ENCODE measurements around the gene LZTS3. TPM values are rescaled to one million over a fixed set of nuclear protein-coding genes. Genes with fewer than 3 reads are reported as not detected.

The LZTS3 gene
- total and polyA plus RNA-seq, 2 of the 13 experiments (the other 11 are each of a cell fraction or from before 2014, with no cell fraction given): 10.1 to 31.3 TPM

- TF ChIP-seq ZNF318 (CRISPR knock-in tag; IDR thresholded peaks at IDR 0.05): 0 out of 2 replicates have a peak, but pooled peaks have one; percentile 13
- 0 out of 2 replicates have a peak, but pooled peaks have one; percentile 21 for TF ChIP-seq ZBTB43 (CRISPR knock-in tag; conservative IDR thresholded peaks at IDR 0.05)
- TF ChIP-seq ZNF772 (CRISPR knock-in tag; IDR thresholded peaks at IDR 0.05): 0 out of 2 replicates have a peak, but pooled peaks have one; percentile 44
- peak; percentile 17; the same call in 1 of the 2 replicates for TF ChIP-seq ZNF776 (CRISPR knock-in tag; IDR thresholded peaks at IDR 0.05)
- peak; percentile 35; the same call in 1 of the 2 replicates for TF ChIP-seq KAT8 (CRISPR knock-in tag; IDR thresholded peaks at IDR 0.05)
- TF ChIP-seq ZNF644 (CRISPR knock-in tag; IDR thresholded peaks at IDR 0.05; ENCODE audit: low read depth): no peak
- 0 out of 2 replicates have a peak, but pooled peaks have one; percentile 55 for TF ChIP-seq ZNF766 (CRISPR knock-in tag; IDR thresholded peaks at IDR 0.05; ENCODE audit: borderline replicate concordance)
- 0 out of 2 replicates have a peak, but pooled peaks have one; percentile 18 for TF ChIP-seq HIC2 (CRISPR knock-in tag; IDR thresholded peaks at IDR 0.05; ENCODE audit: low read depth)
- TF ChIP-seq ZNF30 (CRISPR knock-in tag; IDR thresholded peaks at IDR 0.05): 0 out of 2 replicates have a peak, but pooled peaks have one; percentile 37
- TF ChIP-seq ZNF609 (CRISPR knock-in tag; IDR thresholded peaks at IDR 0.05; ENCODE audit: borderline replicate concordance): peak; percentile 53; the same call in 1 of the 2 replicates
Measured at GRCh38 chr20:3115190-3116107, 57.9 kb downstream of the LZTS3 start (continued).
